Activated B cell treated with CpG ODN at 0.5 μM for 24 hours (primary cell): ENCODE data around the gene IL1RAPL1. TPM values are rescaled to one million over a fixed set of nuclear protein-coding genes. Genes with fewer than 3 reads are reported as not detected.

Source experiments
- ATAC-seq: fragments of 200-7000 bp; cut with Tn5 transposase; one replicate; pipeline ENCODE4 v1.10.0; 2021; ENCODE audit warnings: low read depth, mild to moderate bottlenecking, moderate library complexity
- CTCF ChIA-PET: fragments of 350-600 bp; sonication (Branson Sonifier 250); formaldehyde crosslinking; loops from one replicate; lab custom pipeline; 2021; ENCODE audit warnings: antibody characterized with exemption; lab: Charles Lee
- POLR2A ChIA-PET: fragments of 350-600 bp; sonication (Branson Sonifier 250); formaldehyde crosslinking; loops from one replicate; lab custom pipeline; 2021; ENCODE audit warnings: antibody characterized with exemption; lab: Charles Lee
- DNase-seq: peaks from one replicate; pipeline ENCODE4 v3.0.0; 2022
- H3K27ac Mint-ChIP-seq: one replicate; pipeline ENCODE4 v1.8.0; 2020; ENCODE audit warnings: mixed read lengths
- H3K27me3 Mint-ChIP-seq: one replicate; pipeline ENCODE4 v1.8.0; 2021; ENCODE audit warnings: mixed read lengths
- H3K36me3 Mint-ChIP-seq: one replicate; pipeline ENCODE4 v1.8.0; 2021; ENCODE audit warnings: low read depth, mixed read lengths
- H3K4me1 Mint-ChIP-seq: one replicate; pipeline ENCODE4 v1.8.0; 2021; ENCODE audit warnings: mixed read lengths
- H3K4me3 Mint-ChIP-seq: one replicate; pipeline ENCODE4 v1.8.0; 2020; ENCODE audit warnings: mild to moderate bottlenecking, mixed read lengths
- H3K9me3 Mint-ChIP-seq: one replicate; pipeline ENCODE4 v1.8.0; 2020; ENCODE audit warnings: mixed read lengths
- intact Hi-C: fragments of 100-400 bp; cut with micrococcal nuclease; formaldehyde crosslinking; loops from one replicate; pipeline ENCODE4 v1.15.1; 2024
- total RNA-seq: library from RNA; stranded (reverse); gene quantifications from 2 replicates; pipeline ENCODE4 v1.2.3, GENCODE V29; 2022
- TF ChIP-seq, protein P1 (sequence below): fragments of 200-600 bp; IDR thresholded peaks from one replicate; pipeline ENCODE4 v1.8.0; 2022; ENCODE audit warnings: antibody characterized with exemption, mild to moderate bottlenecking

The IL1RAPL1 gene
- total RNA-seq, 1 donor from 2014 or later = not detected

DNA sequence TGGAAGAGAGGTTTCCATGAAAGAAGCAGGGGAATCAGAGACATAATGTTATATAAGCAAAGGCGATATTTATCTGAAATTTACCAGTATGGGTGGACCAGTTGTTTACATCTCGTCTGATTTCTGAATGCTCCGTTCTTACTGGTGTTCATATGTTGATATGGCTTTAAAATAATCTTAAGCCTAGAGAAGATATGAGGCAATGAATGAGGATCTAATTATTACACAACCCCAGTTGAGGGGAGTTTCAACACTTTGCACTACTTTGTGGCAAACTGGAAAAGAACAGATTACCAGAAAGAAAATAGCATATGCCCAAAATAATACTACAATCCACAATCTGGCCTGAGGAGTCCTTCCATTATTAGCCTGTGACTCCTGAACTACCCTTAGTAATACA lies 1364.8 kb downstream of the IL1RAPL1 start:
- no peak for ATAC-seq
- ChIA-PET CTCF (no interaction called here), POLR2A (no interaction called here)
- Mint-ChIP-seq H3K27me3 (no peaks in the 10 kb centered on the region), H3K36me3 (no peaks in the 10 kb centered on the region), H3K4me1 (no peaks in the 10 kb centered on the region), H3K4me3 (no peak overlapping the region), H3K9me3 (no peaks in the 10 kb centered on the region), H3K27ac (no peak overlapping the region)
- TF ChIP-seq, protein P1, sequence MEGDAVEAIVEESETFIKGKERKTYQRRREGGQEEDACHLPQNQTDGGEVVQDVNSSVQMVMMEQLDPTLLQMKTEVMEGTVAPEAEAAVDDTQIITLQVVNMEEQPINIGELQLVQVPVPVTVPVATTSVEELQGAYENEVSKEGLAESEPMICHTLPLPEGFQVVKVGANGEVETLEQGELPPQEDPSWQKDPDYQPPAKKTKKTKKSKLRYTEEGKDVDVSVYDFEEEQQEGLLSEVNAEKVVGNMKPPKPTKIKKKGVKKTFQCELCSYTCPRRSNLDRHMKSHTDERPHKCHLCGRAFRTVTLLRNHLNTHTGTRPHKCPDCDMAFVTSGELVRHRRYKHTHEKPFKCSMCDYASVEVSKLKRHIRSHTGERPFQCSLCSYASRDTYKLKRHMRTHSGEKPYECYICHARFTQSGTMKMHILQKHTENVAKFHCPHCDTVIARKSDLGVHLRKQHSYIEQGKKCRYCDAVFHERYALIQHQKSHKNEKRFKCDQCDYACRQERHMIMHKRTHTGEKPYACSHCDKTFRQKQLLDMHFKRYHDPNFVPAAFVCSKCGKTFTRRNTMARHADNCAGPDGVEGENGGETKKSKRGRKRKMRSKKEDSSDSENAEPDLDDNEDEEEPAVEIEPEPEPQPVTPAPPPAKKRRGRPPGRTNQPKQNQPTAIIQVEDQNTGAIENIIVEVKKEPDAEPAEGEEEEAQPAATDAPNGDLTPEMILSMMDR = no peak
- DNase-seq = no peak
- intact Hi-C loops = no loop called here

DNA sequence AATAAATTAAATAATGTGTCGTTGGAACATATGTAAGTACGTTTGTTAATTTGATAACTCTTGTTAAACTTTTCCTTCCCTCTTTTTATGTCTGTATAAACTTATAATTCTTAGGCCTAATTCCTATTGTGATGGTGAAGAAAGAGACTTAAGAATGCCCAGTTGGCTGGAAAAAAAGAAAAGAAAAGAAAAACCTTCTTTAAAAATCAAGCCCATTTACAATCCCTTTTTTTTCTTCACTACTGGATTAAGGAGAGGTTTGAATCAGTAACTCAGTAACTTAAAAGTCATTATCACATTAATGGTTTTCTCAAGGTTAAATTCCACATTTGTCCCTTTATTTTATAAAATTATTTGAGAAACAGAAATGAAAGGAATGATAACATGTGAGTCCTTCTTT lies 1374.8 kb downstream of the IL1RAPL1 start:
- DNase-seq (no peak), ATAC-seq (no peak)
- no peaks in the 10 kb centered on the region for H3K36me3 Mint-ChIP-seq
- ChIA-PET POLR2A (no interaction called here), CTCF (no interaction called here)
- H3K27ac Mint-ChIP-seq = no peak overlapping the region
- H3K4me3 Mint-ChIP-seq = no peak overlapping the region
- TF ChIP-seq, protein P1 = no peak
- H3K27me3 Mint-ChIP-seq = no peaks in the 10 kb centered on the region
- no peaks in the 10 kb centered on the region for H3K9me3 Mint-ChIP-seq
- no peaks in the 10 kb centered on the region for H3K4me1 Mint-ChIP-seq
- intact Hi-C loops = no loop called here

GRCh38 chrX:29965634-29966033 lies 1378.4 kb downstream of the IL1RAPL1 start:
- no peaks in the 10 kb centered on the region for H3K27me3 Mint-ChIP-seq
- TF ChIP-seq, protein P1 = no peak
- DNase-seq (no peak), ATAC-seq (no peak)
- no peaks in the 10 kb centered on the region for H3K4me1 Mint-ChIP-seq
- H3K9me3 Mint-ChIP-seq = no peaks in the 10 kb centered on the region
- POLR2A ChIA-PET = no interaction called here
- CTCF ChIA-PET = no interaction called here
- no peak overlapping the region for H3K4me3 Mint-ChIP-seq
- H3K36me3 Mint-ChIP-seq = no peaks in the 10 kb centered on the region
- intact Hi-C loops = no loop called here
- no peak overlapping the region for H3K27ac Mint-ChIP-seq

DNA sequence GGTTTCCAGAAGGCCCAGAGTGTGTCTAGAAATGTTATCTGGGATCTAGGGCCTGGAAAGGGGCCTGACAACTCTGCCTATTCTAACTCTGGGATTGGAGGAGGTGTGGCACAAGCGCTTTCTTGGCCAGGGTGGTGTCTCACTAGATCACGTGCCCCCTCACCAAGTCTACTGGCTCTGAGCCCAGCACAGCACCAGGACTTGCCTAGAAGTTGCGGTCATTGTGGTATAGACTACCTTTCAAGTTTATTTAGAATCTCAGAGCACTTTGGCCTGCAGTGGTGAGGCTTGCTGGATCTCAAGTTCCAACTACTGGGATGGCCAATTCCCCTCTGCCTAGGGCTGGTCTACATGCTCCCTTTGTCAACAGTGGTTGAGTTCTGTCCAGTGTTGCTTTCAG lies 1404.8 kb downstream of the IL1RAPL1 start:
- intact Hi-C loops = no loop called here
- no peak for ATAC-seq
- Mint-ChIP-seq H3K4me3 (no peak overlapping the region), H3K36me3 (no peaks in the 10 kb centered on the region), H3K4me1 (no peaks in the 10 kb centered on the region), H3K27ac (no peak overlapping the region), H3K27me3 (no peaks in the 10 kb centered on the region), H3K9me3 (no peaks in the 10 kb centered on the region)
- POLR2A ChIA-PET = no interaction called here
- TF ChIP-seq, protein P1 = no peak
- CTCF ChIA-PET = no interaction called here
- DNase-seq = no peak

- Mint-ChIP-seq H3K4me3 (no peak overlapping the region), H3K4me1 (no peaks in the 10 kb centered on the region), H3K9me3 (no peaks in the 10 kb centered on the region), H3K27me3 (no peaks in the 10 kb centered on the region), H3K36me3 (no peaks in the 10 kb centered on the region), H3K27ac (no peak overlapping the region)
- ATAC-seq = no peak
- no peak for DNase-seq
- TF ChIP-seq, protein P1 = no peak
- ChIA-PET CTCF (no interaction called here), POLR2A (no interaction called here)
- intact Hi-C loops = no loop called here
Observed at GRCh38 chrX:30005813-30006212, 1418.6 kb downstream of the IL1RAPL1 start.
